Measurements from ENCODE around the gene VSIG4. TPM values are rescaled to one million over a fixed set of nuclear protein-coding genes. Genes with fewer than 3 reads are reported as not detected.
A peak's percentile ranks its signal among the peaks of the same experiment; 100 is the strongest.

The VSIG4 gene
- total RNA-seq (2014; rRNA removed) (not detected in 2 replicates), Bru-seq, nascent RNA (not detected), BruChase-seq, experiment 1, labeled RNA remaining after a 6-hour chase (not detected), BruChase-seq, experiment 2, labeled RNA remaining after a 2-hour chase (not detected)
- long read RNA-seq = 0 reads

- no peak for TF ChIP-seq EZH2 (IDR thresholded peaks at IDR 0.05; ENCODE audit: low read length, unreplicated experiment)
- no peak for TF ChIP-seq EZH2phosphoT487 (IDR thresholded peaks at IDR 0.05; ENCODE audit: borderline replicate concordance, low read length)
- TF ChIP-seq CTCF (conservative IDR thresholded peaks at IDR 0.05; ENCODE audit: low read depth, low read length) = no peak
- Histone ChIP-seq H3K4me1 (ENCODE audit: insufficient read depth, low read length) (no peaks in the 10 kb centered on the region), H3K36me3 (ENCODE audit: low read depth, low read length) (no peaks in the 10 kb centered on the region), H3K9ac (ENCODE audit: low read length) (no peak within 1 kb of the TSS), H3K4me3 (ENCODE audit: low read length) (no peak within 1 kb of the TSS), H3K4me2 (ENCODE audit: low read length) (no peak within 1 kb of the TSS), H3K9me2 (replicated peaks; ENCODE audit: low read length) (no peaks in the 10 kb centered on the region), H4K20me1 (ENCODE audit: low read length) (no peaks in the 10 kb centered on the region), H3K27ac (ENCODE audit: low read length) (no peak within 1 kb of the TSS), H3K9me3 (ENCODE audit: low read length) (no peaks in the 10 kb centered on the region), H3F3A (ENCODE audit: low read length, unreplicated experiment) (no peaks in the 10 kb centered on the region), H3K27me3 (ENCODE audit: low read length) (no peaks in the 10 kb centered on the region), H2AFZ (ENCODE audit: low read length) (no peak within 1 kb of the TSS), H3K79me2 (ENCODE audit: low read length) (no peaks in the 10 kb centered on the region)
- ATAC-seq (no peak), DNase-seq (no peak)
- intact Hi-C loops (cut with micrococcal nuclease) = no loop called here
- ChIA-PET POLR2A (ENCODE audit: unreplicated experiment) (no interaction called here), CTCF (no interaction called here)
- no TSS peak for BruUV-seq (replicated peaks)
These were observed at the start of gene VSIG4 for GRCh38 chrX:66039944-66040343. Gene VSIG4 (minus strand): TSS chrX:66040080. CDS start chrX:66039998, 82 bp downstream.

GRCh38 chrX:66076801-66077200 is 36.9 kb upstream of the VSIG4 start:
- no peaks in the 10 kb centered on the region for H4K20me1 ChIP-seq (ENCODE audit: low read length)
- no peaks in the 10 kb centered on the region for H3K4me1 ChIP-seq (ENCODE audit: insufficient read depth, low read length)
- ATAC-seq (no peak), DNase-seq (no peak)
- no peaks in the 10 kb centered on the region for H3F3A ChIP-seq (ENCODE audit: low read length, unreplicated experiment)
- no peak overlapping the region for H3K4me3 ChIP-seq (ENCODE audit: low read length)
- H3K36me3 ChIP-seq (ENCODE audit: low read depth, low read length) = no peaks in the 10 kb centered on the region
- H3K79me2 ChIP-seq (ENCODE audit: low read length) = no peaks in the 10 kb centered on the region
- no peaks in the 10 kb centered on the region for H3K27me3 ChIP-seq (ENCODE audit: low read length)
- TF ChIP-seq EZH2 (IDR thresholded peaks at IDR 0.05; ENCODE audit: low read length, unreplicated experiment) (no peak), EZH2phosphoT487 (IDR thresholded peaks at IDR 0.05; ENCODE audit: borderline replicate concordance, low read length) (no peak), CTCF (conservative IDR thresholded peaks at IDR 0.05; ENCODE audit: low read depth, low read length) (no peak)
- BruUV-seq (replicated peaks) = no TSS peak
- no peaks in the 10 kb centered on the region for H3K9me3 ChIP-seq (ENCODE audit: low read length)
- H3K9ac ChIP-seq (ENCODE audit: low read length) = no peak overlapping the region
- no peak overlapping the region for H2AFZ ChIP-seq (ENCODE audit: low read length)
- ChIA-PET CTCF (no interaction called here), POLR2A (ENCODE audit: unreplicated experiment) (no interaction called here)
- intact Hi-C loops (cut with micrococcal nuclease) = no loop called here
- no peak overlapping the region for H3K27ac ChIP-seq (ENCODE audit: low read length)
- no peaks in the 10 kb centered on the region for H3K9me2 ChIP-seq (replicated peaks; ENCODE audit: low read length)
- no peak overlapping the region for H3K4me2 ChIP-seq (ENCODE audit: low read length)

GRCh38 chrX:66074920-66075879 is 35.3 kb upstream of the VSIG4 start:
- Histone ChIP-seq H3K9ac (ENCODE audit: low read length) (no peak overlapping the region), H3K79me2 (ENCODE audit: low read length) (no peaks in the 10 kb centered on the region), H3K4me1 (ENCODE audit: insufficient read depth, low read length) (no peaks in the 10 kb centered on the region), H3K27me3 (ENCODE audit: low read length) (no peaks in the 10 kb centered on the region), H2AFZ (ENCODE audit: low read length) (no peak overlapping the region), H3K4me3 (ENCODE audit: low read length) (no peak overlapping the region), H3K9me3 (ENCODE audit: low read length) (no peaks in the 10 kb centered on the region), H3F3A (ENCODE audit: low read length, unreplicated experiment) (no peaks in the 10 kb centered on the region), H3K27ac (ENCODE audit: low read length) (no peak overlapping the region), H3K4me2 (ENCODE audit: low read length) (no peak overlapping the region), H3K36me3 (ENCODE audit: low read depth, low read length) (no peaks in the 10 kb centered on the region), H4K20me1 (ENCODE audit: low read length) (no peaks in the 10 kb centered on the region), H3K9me2 (replicated peaks; ENCODE audit: low read length) (no peaks in the 10 kb centered on the region)
- no peak for TF ChIP-seq EZH2 (IDR thresholded peaks at IDR 0.05; ENCODE audit: low read length, unreplicated experiment)
- no peak for TF ChIP-seq CTCF (conservative IDR thresholded peaks at IDR 0.05; ENCODE audit: low read depth, low read length)
- TF ChIP-seq EZH2phosphoT487 (IDR thresholded peaks at IDR 0.05; ENCODE audit: borderline replicate concordance, low read length) = no peak
- ChIA-PET CTCF (no interaction called here), POLR2A (ENCODE audit: unreplicated experiment) (no interaction called here)
- no TSS peak for BruUV-seq (replicated peaks)
- intact Hi-C loops (cut with micrococcal nuclease) = no loop called here
- ATAC-seq (no peak), DNase-seq (peak; percentile 2)

Data from PC-3 (cell line).